ENCODE data around the gene AXDND1. TPM values are rescaled to one million over a fixed set of nuclear protein-coding genes. Genes with fewer than 3 reads are reported as not detected.

Gene AXDND1
- total and polyA plus RNA-seq, 9 of the 15 experiments (the other 6 are each of a cell fraction or from before 2014, with no cell fraction given): 0.03 to 0.13 (median 0.06) TPM; not detected in 5

GRCh38 chr1:179384027-179384426 is 18.3 kb downstream of the AXDND1 start (continued):
- TF ChIP-seq ZNF695 (CRISPR knock-in tag; IDR thresholded peaks at IDR 0.05) (no peak), PPARD (CRISPR knock-in tag; IDR thresholded peaks at IDR 0.05) (no peak), ZBTB34 (CRISPR knock-in tag; IDR thresholded peaks at IDR 0.05) (no peak), GTF2F1 (IDR thresholded peaks at IDR 0.05; ENCODE audit: low read depth, low read length) (no peak), SMARCB1 (IDR thresholded peaks at IDR 0.05; ENCODE audit: insufficient read length, low read depth) (no peak)

DNA sequence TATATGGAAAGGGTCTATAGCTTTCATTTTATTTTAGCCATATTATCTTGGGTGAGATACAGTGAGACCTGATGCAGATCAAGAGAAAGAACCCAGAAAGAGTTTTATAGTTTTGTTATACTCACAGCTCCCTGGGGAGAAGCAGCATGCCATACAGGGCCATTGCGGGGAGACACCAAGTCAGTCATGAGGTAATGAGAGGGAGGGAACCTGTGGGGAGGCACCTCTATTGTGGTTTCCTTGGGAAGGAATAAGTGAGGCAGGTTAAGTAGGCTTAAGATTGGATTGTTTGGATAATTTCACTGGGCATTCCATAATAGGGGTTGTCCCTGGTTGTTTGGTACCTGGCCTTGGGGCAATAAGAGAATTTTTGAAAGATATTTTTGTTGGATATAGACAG is 19.7 kb downstream of the AXDND1 start:
- H3K27ac ChIP-seq (ENCODE audit: extremely low read depth, low read depth, low read length): no peak overlapping the region
- intact Hi-C loops (cut with micrococcal nuclease): loop anchor here (10.0 kb wide), 1 partner anchor 209 kb away; the partner anchor contains the start of gene TDRD5
- FAIRE-seq: no peak
- ChIA-PET CTCF (ENCODE audit: low intra/inter-chr PET ratio) (interaction anchor here (0.6 kb wide), 1 partner anchor 306 kb away, joined by 3 read pairs; no protein-coding TSS in a partner anchor), POLR2A (no interaction called here)
- no peaks in the 10 kb centered on the region for H3K36me3 ChIP-seq (ENCODE audit: control insufficient read depth, insufficient read depth, low read length)
- no peak overlapping the region for H3K4me2 ChIP-seq (ENCODE audit: insufficient read depth, low read length)
- 0% methylated on average over 1 of the region's 1 CpG for WGBS (ENCODE audit: insufficient coverage, low coverage, missing lambda C conversion rate)
- TF ChIP-seq GATAD2A (IDR thresholded peaks at IDR 0.05) (no peak), BACH1 (tag; IDR thresholded peaks at IDR 0.05) (no peak), EWSR1 (IDR thresholded peaks at IDR 0.05; ENCODE audit: borderline replicate concordance, low read depth, partially characterized antibody) (no peak), ZNF699 (CRISPR knock-in tag; IDR thresholded peaks at IDR 0.05; ENCODE audit: insufficient replicate concordance) (no peak), KLF6 (CRISPR knock-in tag; IDR thresholded peaks at IDR 0.05; ENCODE audit: borderline replicate concordance) (no peak), SIN3A (IDR thresholded peaks at IDR 0.05; ENCODE audit: borderline replicate concordance in 2 of 2, control insufficient read depth in 1 of 2, low read depth in 2 of 2, low read length in 2 of 2) (no peak), SRSF1 (IDR thresholded peaks at IDR 0.05; ENCODE audit: low read depth, low read length) (no peak), ZNF764 (CRISPR knock-in tag; IDR thresholded peaks at IDR 0.05; ENCODE audit: low read depth) (no peak), HDAC6 (IDR thresholded peaks at IDR 0.05; ENCODE audit: low read depth, low read length) (no peak), IFI16 (CRISPR knock-in tag; IDR thresholded peaks at IDR 0.05) (no peak), PHF20 (IDR thresholded peaks at IDR 0.05; ENCODE audit: partially characterized antibody) (no peak), EP300 (IDR thresholded peaks at IDR 0.05; ENCODE audit: low read length) (no peak), PRMT5 (CRISPR knock-in tag; IDR thresholded peaks at IDR 0.05) (no peak), GTF2F1 (IDR thresholded peaks at IDR 0.05; ENCODE audit: low read depth, low read length) (no peak)
- TF ChIP-seq, protein P1, sequence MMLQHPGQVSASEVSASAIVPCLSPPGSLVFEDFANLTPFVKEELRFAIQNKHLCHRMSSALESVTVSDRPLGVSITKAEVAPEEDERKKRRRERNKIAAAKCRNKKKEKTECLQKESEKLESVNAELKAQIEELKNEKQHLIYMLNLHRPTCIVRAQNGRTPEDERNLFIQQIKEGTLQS (IDR thresholded peaks at IDR 0.05): no peak
- TF ChIP-seq, protein P1 (CRISPR knock-in tag; conservative IDR thresholded peaks at IDR 0.05): no peak
- no peak overlapping the region for H2AFZ ChIP-seq (ENCODE audit: low read depth, low read length)
- in situ Hi-C loops (cut with MboI): loop anchor here (10.0 kb wide), 1 partner anchor 591 kb away; no protein-coding TSS in a partner anchor
- no peaks in the 10 kb centered on the region for H3K9me3 ChIP-seq (replicated peaks; ENCODE audit: control insufficient read depth, insufficient read depth, low read depth, low read length)
- peak; percentile 37; the same call in 2 of the 3 replicates for ATAC-seq
- no peak overlapping the region for H3K9ac ChIP-seq (ENCODE audit: insufficient read depth in 1 of 2, low read depth in 2 of 2, low read length in 2 of 2)
- no peaks in the 10 kb centered on the region for H3K9me1 ChIP-seq (ENCODE audit: control insufficient read depth, insufficient read depth, low read length)
- DNase-seq (ENCODE audit: extremely low read depth in 1 of 4, low spot score in 3 of 4): no peak
- no peaks in the 10 kb centered on the region for H3K79me2 ChIP-seq (ENCODE audit: control insufficient read depth, insufficient read depth, low read length)
- no peak overlapping the region for H3K4me3 ChIP-seq
- H3K27me3 ChIP-seq (ENCODE audit: control insufficient read depth in 2 of 2, insufficient read depth in 2 of 2, low read length in 2 of 2): peaks cover 0 to 4% of the 10 kb centered on the region in 2 experiments; a peak in 2 of 5 replicates
- H3K4me1 ChIP-seq (replicated peaks in 1 of 2; ENCODE audit: control insufficient read depth in 2 of 2, insufficient read depth in 2 of 2, low read length in 2 of 2): no peaks in the 10 kb centered on the region
- no TSS peak for BruUV-seq (replicated peaks)
- H4K20me1 ChIP-seq (replicated peaks; ENCODE audit: control insufficient read depth, insufficient read depth, low read length): no peaks in the 10 kb centered on the region

Data from K562 (cell line).